IPS DF 6.9 (cell line): Measurements from ENCODE around the gene LIMK2.
"Not testable (repeated sequence)": the region's sequence is repeated elsewhere in the genome, so short reads cannot be mapped to it uniquely, and the experiment has no call there.

ENCODE experiments used
- DNase-seq: peaks from one replicate; pipeline ENCODE4 v3.0.0-alpha.2; 2013; ENCODE audit warnings: low read depth, low spot score
- H3K27ac ChIP-seq: one replicate; pipeline ENCODE4 v1.5.1; 2013; ENCODE audit warnings: low read length, control low read depth
- H3K27me3 ChIP-seq: 2 replicates; pipeline ENCODE4 v1.6.1; 2013; ENCODE audit warnings: mild to moderate bottlenecking, low read length; ENCODE audit not compliant: control insufficient read depth, insufficient read depth
- H3K36me3 ChIP-seq: 2 replicates; pipeline ENCODE4 v1.6.1; 2013; ENCODE audit warnings: low read length; ENCODE audit not compliant: control insufficient read depth, insufficient read depth
- H3K4me1 ChIP-seq: 2 replicates; pipeline ENCODE4 v1.6.1; 2013; ENCODE audit warnings: low read length; ENCODE audit not compliant: control insufficient read depth, insufficient read depth
- H3K4me3 ChIP-seq: 2 replicates; pipeline ENCODE4 v1.5.1; 2013; ENCODE audit warnings: mild to moderate bottlenecking, low read length
- H3K9me3 ChIP-seq: 2 replicates; pipeline ENCODE4 v1.6.1; 2013; ENCODE audit warnings: low read length, inconsistent platforms; ENCODE audit not compliant: control insufficient read depth, insufficient read depth
- WGBS: extraction: QIAGEN DNeasy Blood & Tissue Kit; methylation state at CpG from one replicate; pipeline ENCODE4 v1.1.7; 2013; ENCODE audit warnings: mixed read lengths, missing lambda C conversion rate; ENCODE audit not compliant: insufficient read length, insufficient coverage; 5-methylcytosine and 5-hydroxymethylcytosine counted together

The LIMK2 gene

GRCh38 chr22:31187627-31188026 lies 24.5 kb upstream of the LIMK2 start:
- H3K36me3 ChIP-seq = 0 out of 2 replicates have a peak, but pooled peaks cover 2% of the 10 kb centered on the region
- H3K4me3 ChIP-seq = no peak overlapping the region
- no CpG with 5 or more reads among the region's 6 CpGs for WGBS
- H3K9me3 ChIP-seq = no peaks in the 10 kb centered on the region
- no peaks in the 10 kb centered on the region for H3K4me1 ChIP-seq
- H3K27ac ChIP-seq = no peak overlapping the region
- no peaks in the 10 kb centered on the region for H3K27me3 ChIP-seq
- no peak for DNase-seq

DNA sequence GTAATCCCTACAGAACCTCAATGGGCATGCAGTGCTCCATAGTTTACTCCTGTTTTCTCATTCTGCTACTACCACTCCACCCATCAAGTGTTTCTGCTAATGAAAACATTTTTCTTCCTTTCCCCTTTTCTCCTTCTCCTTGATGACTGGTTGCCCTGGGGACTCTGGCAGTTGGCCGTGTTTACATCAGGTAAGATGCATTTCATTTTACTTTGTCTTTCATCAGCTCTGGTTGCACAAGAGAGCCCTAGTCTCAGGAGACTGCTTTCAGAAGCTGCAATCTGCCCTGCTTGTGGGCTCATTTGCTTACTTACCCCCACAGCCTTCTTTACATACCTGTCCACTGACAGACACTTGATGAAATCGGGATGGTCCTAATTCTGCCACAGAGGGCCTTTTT lies 19.6 kb upstream of the LIMK2 start:
- Histone ChIP-seq H3K9me3 (no peaks in the 10 kb centered on the region), H3K27ac (no peak overlapping the region), H3K27me3 (no peaks in the 10 kb centered on the region), H3K36me3 (no peaks in the 10 kb centered on the region), H3K4me1 (no peaks in the 10 kb centered on the region), H3K4me3 (no peak overlapping the region)
- DNase-seq = no peak
- no CpG with 5 or more reads among the region's 2 CpGs for WGBS

DNA sequence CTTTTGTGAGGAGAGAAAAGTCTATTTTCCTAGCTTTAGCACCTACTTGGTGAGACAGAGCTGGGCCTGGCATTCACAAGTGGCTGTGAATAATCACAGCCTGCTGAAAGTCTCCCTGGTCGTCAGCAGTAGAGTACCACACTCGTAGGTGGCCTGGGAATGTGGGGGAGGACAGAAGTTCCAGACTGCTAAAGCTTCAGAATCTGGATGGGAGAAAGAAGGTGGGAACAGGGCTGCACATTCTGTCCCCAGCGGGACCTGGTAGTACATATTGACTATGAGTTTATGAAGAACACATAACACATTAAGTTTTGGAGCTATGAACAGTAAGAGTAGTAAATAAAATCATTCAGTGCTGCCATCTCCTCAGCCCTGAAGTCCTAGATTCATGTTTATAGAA lies 19.0 kb upstream of the LIMK2 start:
- WGBS = no CpG with 5 or more reads among the region's 3 CpGs

GRCh38 chr22:31194681-31195080 lies 17.4 kb upstream of the LIMK2 start:
- H3K9me3 ChIP-seq, H3K36me3 ChIP-seq, H3K4me3 ChIP-seq, DNase-seq, H3K27ac ChIP-seq, H3K4me1 ChIP-seq, H3K27me3 ChIP-seq: not testable (repeated sequence)
- no CpG with 5 or more reads among the region's 5 CpGs for WGBS

More for the DNA sequence above, 19.0 kb upstream of the LIMK2 start:
- no peaks in the 10 kb centered on the region for H3K9me3 ChIP-seq
- H3K36me3 ChIP-seq = no peaks in the 10 kb centered on the region
- no peak overlapping the region for H3K27ac ChIP-seq
- no peak for DNase-seq
- no peaks in the 10 kb centered on the region for H3K4me1 ChIP-seq
- H3K27me3 ChIP-seq = no peaks in the 10 kb centered on the region
- H3K4me3 ChIP-seq = no peak overlapping the region

DNA sequence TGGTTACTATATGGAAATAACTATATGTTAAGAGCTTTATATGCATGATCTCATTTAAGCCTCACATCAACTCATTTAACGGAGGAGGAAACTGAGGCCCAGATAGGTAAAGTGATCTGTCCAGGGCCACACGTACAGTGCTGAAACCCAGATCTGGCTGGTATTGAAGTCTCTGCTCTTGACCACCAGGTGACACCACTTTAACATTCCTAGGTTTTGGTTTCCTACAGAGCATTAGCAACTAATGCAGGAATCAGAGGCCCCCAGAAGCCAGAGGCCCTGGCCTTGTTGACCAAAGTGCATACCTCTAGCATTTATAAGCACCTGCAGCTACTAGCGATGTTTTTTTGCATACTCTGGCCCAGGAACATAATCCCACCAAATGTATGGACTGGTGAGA lies 12.9 kb upstream of the LIMK2 start:
- Histone ChIP-seq H3K9me3 (no peaks in the 10 kb centered on the region), H3K36me3 (0 out of 2 replicates have a peak, but pooled peaks cover 6% of the 10 kb centered on the region), H3K27ac (no peak overlapping the region), H3K4me3 (no peak overlapping the region), H3K27me3 (no peaks in the 10 kb centered on the region), H3K4me1 (no peaks in the 10 kb centered on the region)
- no peak for DNase-seq
- WGBS = no CpG with 5 or more reads among the region's 3 CpGs

GRCh38 chr22:31204352-31204984 lies 7.6 kb upstream of the LIMK2 start:
- H3K4me1 ChIP-seq, H3K27me3 ChIP-seq, H3K36me3 ChIP-seq, H3K27ac ChIP-seq, H3K9me3 ChIP-seq, H3K4me3 ChIP-seq, DNase-seq: not testable (repeated sequence)
- no CpG with 5 or more reads among the region's 8 CpGs for WGBS

DNA sequence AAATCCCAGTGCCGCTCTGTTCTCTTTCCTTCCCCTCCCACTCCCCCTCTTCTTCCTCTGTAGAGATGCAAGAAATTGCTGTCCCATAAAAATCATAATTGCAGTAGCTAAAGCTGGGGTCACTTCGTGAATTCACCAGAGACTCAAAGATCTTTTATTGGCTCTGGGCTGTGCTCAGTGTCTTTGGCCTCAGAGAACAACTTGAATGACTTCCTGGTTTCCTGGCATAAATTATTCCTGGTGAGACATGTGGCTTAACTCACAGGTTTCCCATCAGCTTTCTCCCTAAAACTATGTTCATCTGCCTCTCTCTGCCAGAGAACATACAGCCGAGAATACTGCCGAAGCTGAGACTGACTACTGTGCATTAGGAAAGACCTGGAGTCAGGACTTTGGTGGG lies 7.0 kb upstream of the LIMK2 start:
- not testable (repeated sequence) for H3K4me3 ChIP-seq, H3K4me1 ChIP-seq
- WGBS = no CpG with 5 or more reads among the region's 4 CpGs

DNA sequence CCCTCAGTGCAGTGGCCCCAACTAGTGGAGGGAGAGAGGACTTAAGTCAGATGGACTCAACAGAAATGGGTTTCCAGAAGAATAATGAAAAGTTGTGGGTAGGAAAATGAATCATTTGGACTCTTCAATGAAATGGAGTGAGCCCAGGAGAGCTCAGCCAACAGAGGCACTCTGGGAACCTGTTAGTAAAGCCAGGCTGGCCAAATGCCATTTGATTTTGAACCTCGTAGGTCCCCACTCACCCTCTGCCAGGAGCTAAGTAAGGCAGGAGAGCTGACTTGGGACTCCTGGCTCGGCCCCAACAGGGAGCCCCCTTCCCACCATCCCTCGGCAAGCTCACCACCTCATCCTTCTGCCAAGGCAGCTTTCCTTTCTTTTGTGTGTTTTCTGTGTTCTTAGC lies 5.6 kb upstream of the LIMK2 start:
- H3K27me3 ChIP-seq, H3K4me3 ChIP-seq, DNase-seq, H3K4me1 ChIP-seq, H3K36me3 ChIP-seq, H3K27ac ChIP-seq, H3K9me3 ChIP-seq: not testable (repeated sequence)
- no CpG with 5 or more reads among the region's 3 CpGs for WGBS

More for the DNA sequence above, 7.0 kb upstream of the LIMK2 start:
- not testable (repeated sequence) for H3K9me3 ChIP-seq, H3K36me3 ChIP-seq, H3K27ac ChIP-seq, DNase-seq, H3K27me3 ChIP-seq

GRCh38 chr22:31206896-31207687 lies 5.0 kb upstream of the LIMK2 start:
- no CpG with 5 or more reads among the region's 8 CpGs for WGBS
- Histone ChIP-seq H3K4me3 (no peak overlapping the region), H3K27me3 (no peaks in the 10 kb centered on the region), H3K9me3 (no peaks in the 10 kb centered on the region), H3K27ac (no peak overlapping the region), H3K36me3 (0 out of 2 replicates have a peak, but pooled peaks cover 2% of the 10 kb centered on the region), H3K4me1 (no peaks in the 10 kb centered on the region)
- no peak for DNase-seq

- Histone ChIP-seq H3K36me3 (no peaks in the 10 kb centered on the region), H3K27ac (no peak overlapping the region), H3K9me3 (no peaks in the 10 kb centered on the region), H3K4me1 (peaks cover 2% of the 10 kb centered on the region; the same call in 1 of the 2 replicates), H3K4me3 (no peak overlapping the region), H3K27me3 (no peaks in the 10 kb centered on the region)
- DNase-seq = no peak
- WGBS = no CpG with 5 or more reads among the region's 8 CpGs
Observed at GRCh38 chr22:31210556-31211421, 1.3 kb upstream of the LIMK2 start.
